ENCODE measurements around the gene GABRR2.
A peak's percentile ranks its signal among the peaks of the same experiment; 100 is the strongest.

GRCh38 chr6:89299466-89299850, 15.6 kb downstream of the GABRR2 start:
- TF ChIP-seq CTCF (IDR thresholded peaks at IDR 0.05) (peak; percentile 39), EZH2 (IDR thresholded peaks at IDR 0.05) (no peak)

Measured in neural progenitor cell (in vitro differentiated cells).